Activated CD8-positive, alpha-beta T cell treated with anti-CD3 and anti-CD28 coated beads for 36 hours (primary cell): ENCODE results near the gene R3HDM2. TPM values are rescaled to one million over a fixed set of nuclear protein-coding genes. Genes with fewer than 3 reads are reported as not detected.
"Not testable (repeated sequence)": the region's sequence is repeated elsewhere in the genome, so short reads cannot be mapped to it uniquely, and the experiment has no call there.

Source experiments
- ATAC-seq: fragments of 200-7000 bp; cut with Tn5 transposase; one replicate; pipeline ENCODE4 v1.10.0; 2021; ENCODE audit warnings: mild to moderate bottlenecking, moderate library complexity
- CTCF ChIA-PET: fragments of 350-600 bp; sonication (Branson Sonifier 250); formaldehyde crosslinking; loops from one replicate; lab custom pipeline; 2021; ENCODE audit warnings: antibody characterized with exemption; lab: Charles Lee
- POLR2A ChIA-PET: fragments of 350-600 bp; sonication (Branson Sonifier 250); formaldehyde crosslinking; loops from one replicate; lab custom pipeline; 2021; ENCODE audit warnings: antibody characterized with exemption; lab: Charles Lee
- DNase-seq: peaks from one replicate; pipeline ENCODE4 v3.0.0-alpha.2; 2020
- H3K27ac Mint-ChIP-seq: one replicate; pipeline ENCODE4 v1.8.0; 2021; ENCODE audit warnings: mild to moderate bottlenecking, mixed read lengths
- H3K27me3 Mint-ChIP-seq: one replicate; pipeline ENCODE4 v1.8.0; 2021; ENCODE audit warnings: mixed read lengths
- H3K36me3 Mint-ChIP-seq: one replicate; pipeline ENCODE4 v1.8.0; 2021; ENCODE audit warnings: low read depth, mixed read lengths
- H3K4me1 Mint-ChIP-seq: one replicate; pipeline ENCODE4 v1.8.0; 2021; ENCODE audit warnings: low read depth, mixed read lengths
- H3K4me3 Mint-ChIP-seq: one replicate; pipeline ENCODE4 v1.8.0; 2021; ENCODE audit warnings: mild to moderate bottlenecking, moderate library complexity, mixed read lengths
- H3K9me3 Mint-ChIP-seq: one replicate; pipeline ENCODE4 v1.8.0; 2021; ENCODE audit warnings: mixed read lengths
- intact Hi-C: fragments of 100-400 bp; cut with micrococcal nuclease; formaldehyde crosslinking; loops from one replicate; pipeline ENCODE4 v1.10.0; 2022
- total RNA-seq, 2 experiments: library from RNA; stranded (reverse); gene quantifications; one replicate each; pipeline ENCODE4 v1.2.3, GENCODE V29; 2021
- TF ChIP-seq, protein P1 (sequence below): fragments of 200-600 bp; IDR thresholded peaks from one replicate; pipeline ENCODE4 v1.8.0; 2022; ENCODE audit warnings: antibody characterized with exemption, mild to moderate bottlenecking

R3HDM2 gene
- total RNA-seq, 2 experiments from 2014 or later, result 33.2 to 44.0 TPM

DNA sequence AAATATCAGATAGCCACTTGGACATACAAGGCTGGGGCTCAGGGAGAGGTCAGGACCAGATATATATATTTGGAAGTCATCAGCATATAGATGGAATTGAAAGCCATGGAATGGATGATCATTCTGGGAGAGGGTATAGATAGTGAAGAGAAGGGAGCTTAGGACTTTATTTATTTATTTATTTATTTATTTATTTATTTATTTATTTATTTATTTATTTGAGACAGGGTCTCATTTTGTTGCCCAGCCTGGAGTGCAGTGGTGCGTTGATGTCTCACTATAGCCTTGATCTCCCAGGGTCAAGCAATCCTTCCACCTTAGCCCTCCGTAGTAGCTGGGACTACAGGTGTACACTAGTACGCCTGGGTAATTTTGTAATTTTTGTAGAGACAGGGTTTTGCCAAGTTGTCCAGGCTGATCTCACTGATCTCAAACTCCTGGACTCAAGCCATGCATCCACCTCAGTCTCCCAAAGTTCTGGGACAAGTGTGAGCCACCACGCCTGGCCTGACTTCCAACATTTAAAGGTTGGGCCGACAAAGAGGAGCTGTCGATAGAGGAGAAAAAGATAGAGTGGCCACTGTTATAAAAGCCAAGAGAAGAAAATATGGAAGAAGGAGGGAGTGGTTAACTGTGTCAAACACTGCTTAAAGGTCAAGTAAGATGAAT lies 15.6 kb upstream of the R3HDM2 start:
- Mint-ChIP-seq H3K27ac (no peak overlapping the region), H3K4me1 (no peaks in the 10 kb centered on the region), H3K36me3 (peaks cover 3% of the 10 kb centered on the region), H3K9me3 (no peaks in the 10 kb centered on the region), H3K27me3 (no peaks in the 10 kb centered on the region), H3K4me3 (no peak overlapping the region)
- ATAC-seq, result no peak
- CTCF ChIA-PET, result interaction anchor here (1.4 to 4.3 kb wide), 3 partner anchors 9 to 204 kb away, joined by 3 to 26 read pairs (median 6); partner anchors contain the start of gene INHBE
- intact Hi-C loops, result no loop called here
- POLR2A ChIA-PET, result no interaction called here
- TF ChIP-seq, protein P1, sequence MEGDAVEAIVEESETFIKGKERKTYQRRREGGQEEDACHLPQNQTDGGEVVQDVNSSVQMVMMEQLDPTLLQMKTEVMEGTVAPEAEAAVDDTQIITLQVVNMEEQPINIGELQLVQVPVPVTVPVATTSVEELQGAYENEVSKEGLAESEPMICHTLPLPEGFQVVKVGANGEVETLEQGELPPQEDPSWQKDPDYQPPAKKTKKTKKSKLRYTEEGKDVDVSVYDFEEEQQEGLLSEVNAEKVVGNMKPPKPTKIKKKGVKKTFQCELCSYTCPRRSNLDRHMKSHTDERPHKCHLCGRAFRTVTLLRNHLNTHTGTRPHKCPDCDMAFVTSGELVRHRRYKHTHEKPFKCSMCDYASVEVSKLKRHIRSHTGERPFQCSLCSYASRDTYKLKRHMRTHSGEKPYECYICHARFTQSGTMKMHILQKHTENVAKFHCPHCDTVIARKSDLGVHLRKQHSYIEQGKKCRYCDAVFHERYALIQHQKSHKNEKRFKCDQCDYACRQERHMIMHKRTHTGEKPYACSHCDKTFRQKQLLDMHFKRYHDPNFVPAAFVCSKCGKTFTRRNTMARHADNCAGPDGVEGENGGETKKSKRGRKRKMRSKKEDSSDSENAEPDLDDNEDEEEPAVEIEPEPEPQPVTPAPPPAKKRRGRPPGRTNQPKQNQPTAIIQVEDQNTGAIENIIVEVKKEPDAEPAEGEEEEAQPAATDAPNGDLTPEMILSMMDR, result no peak
- DNase-seq, result no peak

DNA sequence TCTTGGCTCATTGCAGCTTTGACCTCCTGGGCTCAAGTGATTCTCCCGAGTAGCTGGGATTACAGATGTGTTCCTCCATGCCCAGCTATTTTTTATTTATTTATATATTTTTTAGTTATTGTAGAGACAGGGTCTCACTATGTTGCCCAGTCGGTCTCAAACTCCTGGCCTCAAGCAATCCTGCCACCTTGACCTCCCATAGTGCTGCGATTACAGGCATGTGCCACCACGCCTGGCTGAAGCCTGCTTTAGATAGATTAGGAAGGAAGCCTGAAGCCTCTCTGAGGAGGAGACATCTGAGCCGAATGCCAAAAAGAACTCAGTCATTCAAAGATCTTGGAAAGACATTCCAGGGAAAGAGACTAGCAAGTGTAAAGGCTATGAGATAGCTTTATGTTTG lies 13.9 kb upstream of the R3HDM2 start:
- no peak overlapping the region for H3K27ac Mint-ChIP-seq
- H3K4me1 Mint-ChIP-seq, result no peaks in the 10 kb centered on the region
- DNase-seq (no peak), ATAC-seq (no peak)
- TF ChIP-seq, protein P1, result no peak
- H3K36me3 Mint-ChIP-seq, result peaks cover 3% of the 10 kb centered on the region
- CTCF ChIA-PET, result interaction anchor here (0.9 to 4.3 kb wide), 4 partner anchors 8 to 14 kb away, joined by 4 to 26 read pairs (median 10); partner anchors contain the start of genes INHBC and INHBE
- H3K4me3 Mint-ChIP-seq, result no peak overlapping the region
- POLR2A ChIA-PET, result interaction anchor here (1.2 kb wide), 1 partner anchor 8 kb away, joined by 3 read pairs; no protein-coding TSS in a partner anchor
- H3K27me3 Mint-ChIP-seq, result peaks cover 3% of the 10 kb centered on the region
- intact Hi-C loops, result no loop called here
- no peaks in the 10 kb centered on the region for H3K9me3 Mint-ChIP-seq

- H3K9me3 Mint-ChIP-seq, intact Hi-C loops, H3K4me1 Mint-ChIP-seq, DNase-seq, H3K4me3 Mint-ChIP-seq, H3K27me3 Mint-ChIP-seq, H3K27ac Mint-ChIP-seq, ATAC-seq, H3K36me3 Mint-ChIP-seq: not testable (repeated sequence)
- POLR2A ChIA-PET, result interaction anchor here (1.2 kb wide), 1 partner anchor 8 kb away, joined by 3 read pairs; no protein-coding TSS in a partner anchor
- CTCF ChIA-PET, result interaction anchor here (0.9 to 4.3 kb wide), 4 partner anchors 8 to 14 kb away, joined by 4 to 26 read pairs (median 10); partner anchors contain the start of genes INHBC and INHBE
These were observed 13.5 kb upstream of the R3HDM2 start for GRCh38 chr12:57444337-57444736.

DNA sequence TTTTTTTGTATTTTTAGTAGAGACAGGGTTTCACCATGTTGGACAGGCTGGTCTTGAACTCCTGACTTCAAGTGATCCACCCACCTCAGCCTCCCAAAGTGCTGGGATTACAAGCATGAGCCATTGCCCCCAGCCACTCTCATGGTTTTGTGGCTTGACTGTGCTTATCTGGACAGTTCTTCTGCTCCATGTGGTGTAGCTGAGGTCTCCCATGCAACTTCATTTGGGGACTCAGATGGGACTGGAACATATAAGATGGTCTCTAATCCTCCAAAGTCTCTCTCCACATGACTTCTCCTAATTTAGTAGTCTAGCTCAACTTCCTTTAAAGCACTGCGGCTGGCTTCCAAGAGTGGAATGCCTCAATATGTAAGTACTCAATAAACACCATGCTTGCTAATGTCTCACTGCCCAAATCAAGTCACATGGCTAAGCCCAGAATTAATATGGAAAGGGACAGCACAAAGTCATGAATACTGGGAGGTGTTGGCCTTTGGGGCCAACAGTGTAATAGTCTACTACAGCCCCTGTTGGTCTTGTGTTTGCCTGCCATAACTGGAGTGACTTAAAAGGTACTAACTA lies 11.1 kb upstream of the R3HDM2 start:
- TF ChIP-seq, protein P1, result no peak
- H3K9me3 Mint-ChIP-seq, result no peaks in the 10 kb centered on the region
- no peak for DNase-seq
- peaks cover 3% of the 10 kb centered on the region for H3K27me3 Mint-ChIP-seq
- H3K27ac Mint-ChIP-seq, result no peak overlapping the region
- POLR2A ChIA-PET, result interaction anchor here (0.6 kb wide), 1 partner anchor 17 kb away, joined by 3 read pairs; no protein-coding TSS in a partner anchor
- intact Hi-C loops, result no loop called here
- no peak overlapping the region for H3K4me3 Mint-ChIP-seq
- ATAC-seq, result no peak
- no peaks in the 10 kb centered on the region for H3K4me1 Mint-ChIP-seq
- CTCF ChIA-PET, result interaction anchor here (0.9 to 2.6 kb wide), 3 partner anchors 12 to 17 kb away, joined by 3 to 11 read pairs (median 3); no protein-coding TSS in a partner anchor
- H3K36me3 Mint-ChIP-seq, result peaks cover 3% of the 10 kb centered on the region

DNA sequence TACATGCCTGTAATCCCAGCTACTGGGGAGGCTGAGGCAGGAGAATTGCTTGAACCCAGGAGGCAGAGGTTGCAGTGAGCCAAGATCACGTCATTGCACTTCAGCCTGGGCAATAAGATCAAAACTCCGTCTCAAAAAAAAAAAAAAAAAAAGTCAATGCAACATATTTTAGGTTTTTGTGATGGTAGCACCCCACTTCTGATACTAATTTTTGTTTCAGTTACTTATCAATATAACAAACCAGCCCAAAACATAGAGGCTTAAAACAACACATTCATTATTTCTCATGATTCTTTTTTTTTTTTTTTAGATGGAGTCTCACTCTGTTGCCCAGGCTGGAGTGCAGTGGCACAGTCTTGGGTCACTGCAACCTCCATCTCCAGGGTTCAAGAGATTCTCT lies 10.6 kb upstream of the R3HDM2 start:
- intact Hi-C loops, H3K27ac Mint-ChIP-seq, ATAC-seq, H3K4me1 Mint-ChIP-seq, H3K9me3 Mint-ChIP-seq, POLR2A ChIA-PET, H3K27me3 Mint-ChIP-seq, H3K36me3 Mint-ChIP-seq, H3K4me3 Mint-ChIP-seq, DNase-seq: not testable (repeated sequence)
- CTCF ChIA-PET, result interaction anchor here (2.6 kb wide), 1 partner anchor 12 kb away, joined by 11 read pairs; no protein-coding TSS in a partner anchor
